Stimulated activated CD8-positive, alpha-beta memory T cell treated with anti-CD3 and anti-CD28 coated beads, Interleukin-4, amount 100 ng/mL, for 24 hours (primary cell): ENCODE data around the gene PUSL1.

Source experiments
- DNase-seq: peaks from one replicate; pipeline ENCODE4 v3.0.0-alpha.2; 2020; ENCODE audit warnings: low read depth

The PUSL1 gene

DNA sequence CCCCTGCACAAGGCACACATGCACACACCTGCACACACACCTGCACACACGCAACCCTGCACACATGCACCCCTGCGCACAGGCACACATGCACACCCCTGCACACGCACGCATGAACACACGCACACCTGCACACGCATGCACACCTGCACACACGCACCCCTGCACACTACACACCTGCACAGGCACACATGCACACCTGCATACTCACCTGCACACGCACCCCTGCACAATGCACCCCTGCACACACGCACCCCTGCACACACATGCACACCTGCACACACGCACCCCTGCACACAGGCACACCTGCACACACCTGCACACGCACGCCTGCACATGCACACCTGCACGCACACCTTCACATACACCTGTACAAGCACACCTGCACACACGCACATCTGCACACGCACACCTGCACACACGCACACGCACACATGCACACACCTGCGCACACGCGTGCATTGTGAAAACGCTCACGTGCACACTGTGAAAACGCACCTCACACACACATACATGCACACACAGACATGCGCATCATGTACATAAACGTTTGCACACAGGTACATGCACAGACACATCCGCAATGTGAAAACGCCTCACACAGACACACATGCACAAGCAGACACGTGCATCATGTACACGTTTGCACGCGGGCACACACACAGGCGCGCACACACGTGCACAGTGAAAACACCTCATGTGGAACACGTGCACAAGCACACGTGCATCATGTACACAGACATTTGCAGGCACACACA, 32.6 kb downstream of the PUSL1 start:
- no peak for DNase-seq

DNA sequence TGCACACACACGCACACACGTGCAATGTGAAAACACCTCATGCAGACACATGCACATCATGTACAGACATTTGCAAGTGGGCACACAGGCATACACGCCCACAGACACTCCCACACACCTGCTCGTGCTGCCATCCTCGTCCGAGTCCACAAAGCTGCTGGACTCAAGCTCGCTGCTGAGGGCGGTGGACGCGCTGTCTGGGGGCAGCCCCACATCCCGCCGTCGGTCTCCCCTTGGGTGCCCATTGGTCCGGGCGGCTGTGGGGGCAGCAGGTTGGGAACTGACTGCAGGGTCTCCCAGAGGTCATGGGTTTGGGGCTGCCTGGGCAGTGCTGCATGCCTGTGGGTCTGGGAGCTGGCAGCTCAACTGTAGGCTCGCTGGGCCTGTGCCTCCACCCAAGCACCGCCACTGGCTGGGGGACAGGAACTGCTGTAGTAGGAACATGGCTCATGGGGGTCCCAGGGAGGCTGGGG, 33.2 kb downstream of the PUSL1 start:
- no peak for DNase-seq

DNA sequence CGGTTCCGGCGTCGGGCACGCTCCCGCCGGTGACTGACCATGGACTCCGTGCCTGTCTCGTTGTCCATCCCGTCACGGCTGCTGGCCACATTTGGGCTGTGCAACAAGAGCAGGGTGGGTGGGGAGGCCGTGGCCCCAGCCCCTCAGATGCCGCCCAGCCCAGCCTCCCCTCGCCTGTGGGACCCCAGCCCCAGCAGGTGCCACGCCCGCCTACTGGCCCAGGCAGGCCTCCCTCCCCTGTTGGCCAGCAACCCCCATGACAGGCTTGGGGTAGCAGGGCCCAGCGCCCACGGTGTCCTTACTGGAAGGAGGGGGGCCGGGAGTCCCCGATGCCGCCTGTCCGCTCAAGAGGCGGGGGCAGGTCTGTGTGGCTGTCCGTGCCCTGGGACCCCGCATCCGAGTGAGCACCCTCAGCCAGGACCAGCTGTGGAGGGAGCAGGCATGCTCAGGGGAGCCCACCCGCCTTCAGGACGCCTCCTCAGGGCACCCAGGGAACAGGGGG, 33.7 kb downstream of the PUSL1 start:
- no peak for DNase-seq

DNA sequence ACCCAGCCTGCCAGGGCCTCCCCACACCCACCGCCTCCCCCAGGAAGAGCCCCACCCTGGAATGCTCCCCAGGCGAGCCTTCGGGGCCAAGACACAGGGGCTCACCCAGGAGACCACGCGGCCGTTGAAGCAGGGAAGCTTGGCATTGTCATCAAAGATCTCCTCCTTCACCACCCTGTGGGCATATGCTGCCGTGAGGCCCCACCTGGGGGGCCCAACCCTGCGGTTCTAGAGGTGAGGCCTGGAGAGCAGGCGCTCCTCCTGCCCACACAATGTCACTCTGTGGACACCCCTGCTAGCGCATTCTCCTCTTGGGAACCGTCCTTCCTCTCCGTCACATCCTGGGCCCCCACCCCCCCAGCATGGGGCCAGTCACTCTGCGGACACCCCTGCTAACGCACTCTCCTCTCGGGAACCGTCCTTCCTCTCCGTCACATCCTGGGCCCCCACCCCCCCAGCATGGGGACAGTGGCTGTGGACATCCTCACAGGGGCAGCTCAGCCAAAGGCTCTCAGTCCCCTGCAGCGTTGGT, 34.3 kb downstream of the PUSL1 start:
- DNase-seq = no peak

DNA sequence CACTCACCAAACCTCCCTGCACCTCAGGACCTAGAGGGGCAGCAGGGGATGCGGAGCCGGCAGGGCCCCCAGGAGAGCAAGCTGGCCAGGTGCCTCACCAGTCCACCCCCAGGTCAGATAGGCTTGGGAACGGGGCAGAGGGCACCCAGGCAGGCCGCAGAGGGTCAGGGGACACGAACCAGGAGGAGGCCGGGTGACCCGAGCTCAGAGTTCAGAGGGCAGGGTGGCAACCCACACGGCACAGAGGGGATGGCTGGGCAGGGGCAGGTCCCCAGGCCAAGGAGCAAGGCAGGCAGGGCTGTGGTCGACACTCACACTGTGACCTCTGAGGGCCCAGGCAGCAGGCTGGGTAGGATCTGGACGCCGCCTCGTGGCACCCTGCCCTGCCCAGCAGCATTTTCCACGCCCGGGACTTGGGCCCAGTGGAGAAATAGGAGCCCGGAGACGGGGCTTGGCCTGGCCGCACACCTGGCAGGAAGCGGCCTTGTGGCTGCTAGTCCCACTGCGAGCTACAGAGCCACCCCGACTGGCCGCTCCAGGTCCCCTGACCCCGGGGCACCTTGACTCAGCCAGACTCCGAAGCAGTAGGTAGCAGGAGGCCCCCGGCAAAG, 35.5 kb downstream of the PUSL1 start:
- DNase-seq = no peak

DNA sequence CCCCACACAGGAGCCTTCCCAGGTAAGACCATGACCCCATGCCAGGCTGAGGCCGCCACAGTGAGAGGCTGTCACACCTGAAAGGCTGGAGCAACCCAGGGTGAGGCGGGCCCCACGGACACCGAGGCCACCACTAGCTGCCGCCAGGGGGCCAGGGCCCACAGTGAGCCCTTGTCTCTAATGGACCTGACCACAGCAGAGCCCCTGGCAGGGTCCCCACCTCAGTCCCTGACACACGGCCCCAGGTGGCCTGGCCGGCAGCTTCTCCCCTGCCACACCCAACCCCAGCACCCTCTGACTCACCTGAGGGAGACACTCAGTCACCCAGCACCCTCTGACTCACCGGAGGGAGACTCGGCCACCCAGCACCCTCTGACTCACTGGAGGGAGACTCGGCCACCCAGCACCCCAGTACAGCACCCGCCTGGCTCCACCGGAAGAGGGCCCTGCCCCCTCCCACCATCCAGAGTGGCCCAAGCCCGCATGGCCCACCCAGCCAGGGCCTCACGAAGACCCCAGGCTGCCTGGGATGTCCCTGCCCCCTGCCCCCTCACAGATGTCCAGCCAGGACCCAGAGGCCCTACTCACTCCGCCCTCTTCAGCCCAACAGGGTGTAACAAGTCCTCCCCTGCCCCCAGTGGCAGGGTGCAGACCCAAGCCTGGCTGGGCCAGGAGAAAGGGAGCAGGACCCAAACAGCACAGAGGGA, 36.4 kb downstream of the PUSL1 start:
- peak; percentile 41 for DNase-seq

DNA sequence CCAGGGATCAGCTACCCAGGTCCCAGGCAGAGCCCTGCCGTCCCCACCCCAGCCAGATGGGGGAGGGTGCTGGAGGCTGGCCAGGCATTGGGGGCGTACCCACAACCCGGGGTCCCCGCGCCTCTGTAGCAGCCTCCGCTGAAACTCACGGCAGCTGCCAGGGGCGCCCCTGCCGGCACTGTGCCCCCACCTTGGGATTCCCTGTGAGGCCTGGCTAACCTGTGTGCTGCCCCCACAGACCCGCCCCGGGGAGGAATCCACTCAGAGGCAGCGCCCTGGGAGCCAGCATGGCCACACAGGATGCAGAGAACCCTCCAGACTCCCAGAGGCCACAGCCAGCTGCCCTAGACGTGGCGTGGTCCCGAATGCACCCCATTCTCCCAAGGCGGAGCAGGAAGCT, 37.0 kb downstream of the PUSL1 start:
- no peak for DNase-seq

DNA sequence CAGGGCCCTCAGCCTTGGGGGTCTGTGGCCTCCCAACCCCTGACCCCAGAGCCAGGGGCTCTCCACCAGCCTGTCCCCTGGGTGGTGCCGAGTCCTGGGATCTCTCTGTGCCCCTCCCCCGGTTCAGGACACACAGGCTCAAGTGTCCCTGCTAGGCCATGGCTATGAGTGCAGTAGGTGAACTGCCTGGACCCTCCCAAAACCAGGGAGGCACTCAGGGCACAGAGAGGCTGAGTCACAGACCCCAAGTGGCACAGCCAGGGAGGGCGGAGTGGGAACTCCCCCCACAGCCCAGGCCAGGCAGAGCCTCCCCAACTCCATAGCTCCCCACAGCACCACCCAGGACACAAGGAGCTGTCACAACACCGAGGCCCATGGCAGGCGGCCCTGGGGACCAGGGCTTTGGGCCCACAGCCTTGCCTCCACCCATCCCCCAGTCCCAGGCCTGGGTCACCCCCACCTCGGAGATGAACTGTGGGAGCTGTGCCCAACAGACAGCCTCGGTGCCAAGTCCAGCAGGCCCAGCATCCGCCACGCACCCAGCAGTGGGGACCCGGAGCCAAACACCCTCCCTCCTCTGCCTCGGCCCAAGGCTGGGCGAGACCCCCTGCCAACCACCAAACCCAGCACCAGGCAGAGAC, 37.6 kb downstream of the PUSL1 start:
- DNase-seq = no peak

DNA sequence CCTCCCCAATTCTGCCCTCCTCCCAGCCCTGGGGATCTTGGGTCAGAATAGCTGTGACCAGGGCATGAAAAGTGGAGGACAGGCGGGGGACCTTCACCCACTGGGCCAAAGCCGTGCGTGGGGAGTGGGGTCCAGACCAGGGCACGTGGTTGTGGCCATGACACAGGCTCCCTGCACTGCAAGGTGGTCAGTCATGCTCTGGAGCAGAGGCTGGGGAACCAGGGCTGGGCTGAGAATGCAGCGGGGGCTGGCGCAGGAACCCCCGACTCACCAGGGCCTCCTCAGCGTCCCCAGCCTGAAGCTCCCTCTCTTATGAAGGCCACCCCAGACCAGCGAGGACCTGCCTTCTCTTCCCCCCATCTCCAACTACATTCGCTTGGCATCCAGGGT, 38.1 kb downstream of the PUSL1 start:
- DNase-seq = no peak

DNA sequence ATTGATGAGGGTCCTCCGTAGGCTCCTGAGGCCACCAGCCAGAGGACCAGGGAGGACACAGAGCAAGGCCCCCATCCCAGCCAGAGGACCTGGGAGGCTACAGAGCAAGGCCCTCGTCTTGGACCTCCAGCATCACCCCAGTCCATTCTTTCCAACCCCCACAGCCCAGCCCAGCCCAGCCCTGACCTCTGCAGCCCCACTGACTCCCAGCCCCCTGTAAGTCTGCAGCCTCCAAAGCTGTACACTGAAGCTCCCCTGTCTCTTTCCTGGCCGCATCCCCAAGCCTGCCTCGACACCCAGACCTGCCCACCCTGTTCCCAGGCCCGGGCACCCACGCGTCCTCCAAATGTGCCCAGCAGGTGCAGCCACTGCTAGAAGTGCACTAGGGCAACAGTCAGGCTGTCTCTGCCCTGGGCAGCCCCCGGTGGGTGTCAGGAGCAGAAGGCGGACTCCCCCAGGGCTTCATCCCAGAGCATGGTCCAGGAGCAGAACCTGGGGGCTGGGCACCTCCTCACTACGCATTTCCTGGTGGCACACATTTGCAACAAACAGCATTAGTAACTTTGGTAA, 38.7 kb downstream of the PUSL1 start:
- no peak for DNase-seq

DNA sequence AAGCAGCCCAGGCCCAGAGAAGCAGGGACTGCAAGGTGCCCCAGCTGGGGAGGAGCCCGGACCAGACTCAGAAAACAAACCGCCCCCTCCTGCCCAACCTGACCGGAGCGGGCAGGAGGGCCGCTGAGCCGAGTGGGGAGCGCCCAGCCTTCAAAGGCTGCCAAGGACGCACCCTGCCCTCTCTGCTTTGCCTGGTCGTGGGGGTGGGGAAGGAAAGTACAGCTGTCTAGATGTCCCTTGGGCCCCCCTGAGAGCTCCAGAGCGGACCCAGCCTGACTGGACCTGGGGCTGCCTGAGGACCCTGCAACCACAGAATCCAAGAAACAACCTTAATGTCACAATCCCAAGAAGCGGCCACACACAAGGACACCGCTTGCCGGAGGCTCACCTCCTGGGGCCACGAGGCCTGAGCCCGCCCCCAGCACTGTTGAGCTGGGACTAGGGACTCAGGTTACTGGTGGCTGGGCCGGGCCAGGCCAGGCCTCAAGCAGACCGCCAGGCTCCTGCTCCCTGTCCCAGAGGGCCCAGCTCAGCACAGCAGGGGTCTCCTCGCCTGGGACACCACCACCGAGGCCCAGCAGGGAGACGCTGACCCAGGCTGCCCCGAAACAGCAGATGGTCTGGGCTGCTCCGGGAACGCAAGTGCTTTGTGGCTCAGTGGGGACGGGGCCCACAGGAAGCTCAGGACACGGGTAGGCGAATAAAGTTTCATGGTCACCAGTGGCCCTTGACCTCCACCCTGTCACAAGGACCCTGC, 39.4 kb downstream of the PUSL1 start:
- DNase-seq = no peak

DNA sequence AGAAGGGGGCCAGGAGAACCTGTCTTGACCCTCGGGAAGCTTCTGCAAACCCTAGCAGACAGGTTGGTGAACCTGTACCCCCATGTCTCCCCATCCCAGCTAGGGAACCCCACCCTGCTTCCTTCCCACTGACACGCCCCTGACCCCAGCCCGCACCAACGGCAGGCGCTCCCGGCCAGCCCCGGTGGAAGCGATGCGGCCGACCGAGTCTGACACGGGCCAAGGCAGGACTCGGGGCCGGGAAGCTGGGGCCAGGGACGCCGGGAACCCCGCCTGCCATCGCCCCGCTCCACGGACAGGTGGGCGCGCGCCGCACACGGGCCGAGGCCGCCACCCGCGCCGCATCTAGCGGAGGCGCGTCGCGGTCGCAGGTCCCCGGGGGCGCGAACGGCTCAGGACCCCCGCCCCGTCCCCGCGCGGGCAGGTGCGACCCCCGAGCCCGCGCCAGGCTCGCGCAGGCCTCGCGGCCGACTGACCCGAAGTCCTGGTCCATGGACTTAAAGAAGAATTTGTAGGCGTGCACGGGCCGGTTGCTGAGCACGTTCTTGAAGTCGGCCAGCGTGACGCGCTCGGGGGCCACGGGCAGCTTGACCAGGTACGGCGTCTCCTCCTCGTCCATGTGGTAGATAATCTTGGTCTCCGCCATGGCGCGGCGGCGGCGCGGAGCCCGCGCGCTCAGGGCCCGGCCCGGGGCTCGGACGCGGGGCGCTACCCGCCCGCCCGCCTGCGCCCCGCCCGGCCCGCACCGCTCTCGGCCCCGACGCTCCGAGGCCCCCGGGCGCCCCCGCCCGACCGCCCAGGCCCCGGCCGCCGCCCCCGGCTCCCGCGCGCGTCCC, 40.2 kb downstream of the PUSL1 start:
- DNase-seq = no peak

DNA sequence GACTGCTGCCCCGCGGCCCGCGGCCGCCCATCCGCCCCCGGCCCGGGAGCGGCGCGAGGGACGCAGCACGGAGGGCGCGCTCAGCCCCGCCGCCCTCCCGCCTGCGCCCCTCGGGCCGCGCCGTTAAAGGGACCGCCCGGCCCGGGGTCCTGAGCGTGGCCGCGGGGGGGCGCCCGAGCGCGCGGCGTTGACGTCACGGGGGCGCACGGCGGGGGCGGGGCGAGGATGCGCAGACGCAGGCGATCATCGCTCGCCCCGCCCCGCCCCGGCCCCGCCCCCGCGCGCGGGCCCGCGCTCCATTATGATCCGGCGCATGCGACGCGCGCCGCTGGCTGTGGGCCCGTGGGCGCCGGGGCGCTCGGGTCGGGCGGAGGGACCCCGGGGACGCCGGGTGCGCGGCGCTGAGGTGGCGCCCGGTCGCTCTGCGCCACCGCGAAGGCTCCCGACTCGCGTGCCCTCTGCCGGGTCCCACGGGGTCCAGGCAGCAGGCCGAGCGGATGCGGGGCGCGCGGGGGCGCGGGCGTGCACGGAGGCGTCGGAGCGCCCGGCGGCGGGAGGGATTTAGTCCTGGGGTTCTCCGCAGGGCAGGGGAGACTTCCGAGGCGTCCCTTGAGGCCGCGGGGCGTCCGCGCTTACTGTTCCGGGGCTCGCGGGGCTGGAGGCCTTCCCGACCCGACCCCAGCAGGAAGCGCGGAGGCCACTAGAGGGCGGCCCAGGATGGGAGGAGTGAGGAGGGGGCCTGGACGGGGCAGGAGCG, 41.0 kb downstream of the PUSL1 start, which contains the start of gene DVL1:
Gene DVL1, minus strand, starts transcription at position 163 of the 757 bp plus-strand sequence. CDS start 353 bp downstream, outside the sequence.
- DNase-seq = peak; percentile 47

DNA sequence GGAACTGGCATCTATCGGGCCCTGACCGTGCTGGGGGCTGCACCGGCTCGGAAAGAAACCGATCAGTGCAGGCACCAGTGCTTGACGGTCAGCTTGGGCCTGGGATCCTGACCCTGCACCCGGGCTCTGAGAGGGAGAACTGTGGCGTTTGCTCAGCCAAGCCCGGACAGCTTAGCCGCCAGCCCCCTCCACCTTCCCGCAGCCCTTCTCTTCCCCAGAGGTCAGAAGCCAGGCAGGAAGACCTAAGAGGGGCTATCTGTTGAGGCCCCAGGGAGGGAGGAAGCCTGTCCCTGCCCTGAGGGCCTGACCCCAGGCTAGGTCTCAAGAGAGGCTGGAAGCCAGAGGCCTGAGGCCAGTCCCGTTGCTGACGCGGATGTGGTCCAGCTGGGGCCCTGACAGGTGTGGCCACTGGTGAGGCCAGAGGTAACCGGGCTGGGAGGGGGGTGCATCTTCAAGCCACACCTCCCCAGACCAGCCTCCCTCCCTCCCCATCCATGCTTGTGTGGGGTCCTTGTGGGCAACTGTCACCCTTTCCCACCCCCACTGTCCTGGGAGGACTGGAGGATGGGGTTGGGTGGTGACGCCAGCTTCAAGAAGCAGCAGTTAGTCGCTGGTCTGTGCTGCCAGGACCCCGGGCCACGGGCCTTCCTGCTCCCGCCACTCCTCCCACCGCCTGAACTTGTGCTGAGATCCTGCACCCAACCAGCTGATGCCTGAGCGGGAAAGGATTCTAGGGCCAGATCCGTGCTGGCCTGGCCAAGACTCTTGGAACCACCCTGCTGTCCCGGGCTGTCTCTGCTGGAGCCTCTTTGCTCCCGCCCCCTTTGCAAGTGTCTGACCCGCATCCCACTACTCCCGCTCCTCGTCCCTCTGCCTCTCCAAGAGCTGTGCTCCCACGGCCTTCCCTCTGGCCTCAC, 43.4 kb downstream of the PUSL1 start:
- DNase-seq = no peak

DNA sequence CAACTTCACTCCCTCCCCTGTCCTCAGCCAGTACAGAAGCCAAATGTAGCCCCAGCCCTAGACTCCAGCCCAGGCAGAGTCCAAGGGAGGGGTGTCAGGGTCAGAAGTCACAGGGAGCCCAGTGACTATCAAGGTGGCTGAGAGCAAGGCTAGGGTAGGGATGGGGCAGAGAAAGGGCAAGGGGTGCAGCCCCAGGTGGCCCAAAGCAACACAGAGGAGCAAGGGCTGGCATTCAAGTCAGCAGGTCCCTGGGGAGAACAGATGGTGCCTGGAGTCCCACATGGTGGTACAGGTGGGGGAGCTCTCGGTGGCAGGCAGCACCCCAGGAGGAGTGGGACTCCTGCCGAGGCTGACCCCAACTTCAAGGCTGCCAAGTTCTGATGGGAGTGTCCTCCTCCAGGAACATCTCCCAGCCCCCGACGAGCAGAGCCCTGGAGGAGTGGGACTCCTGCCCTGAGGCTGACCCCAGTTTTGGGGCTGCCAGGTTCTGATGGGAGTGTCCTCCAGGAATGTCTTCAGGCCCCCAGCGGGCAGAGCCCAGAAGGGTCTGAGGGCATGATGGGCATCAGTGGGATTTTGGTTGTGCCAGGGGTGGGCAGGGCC, 44.5 kb downstream of the PUSL1 start:
- no peak for DNase-seq

DNA sequence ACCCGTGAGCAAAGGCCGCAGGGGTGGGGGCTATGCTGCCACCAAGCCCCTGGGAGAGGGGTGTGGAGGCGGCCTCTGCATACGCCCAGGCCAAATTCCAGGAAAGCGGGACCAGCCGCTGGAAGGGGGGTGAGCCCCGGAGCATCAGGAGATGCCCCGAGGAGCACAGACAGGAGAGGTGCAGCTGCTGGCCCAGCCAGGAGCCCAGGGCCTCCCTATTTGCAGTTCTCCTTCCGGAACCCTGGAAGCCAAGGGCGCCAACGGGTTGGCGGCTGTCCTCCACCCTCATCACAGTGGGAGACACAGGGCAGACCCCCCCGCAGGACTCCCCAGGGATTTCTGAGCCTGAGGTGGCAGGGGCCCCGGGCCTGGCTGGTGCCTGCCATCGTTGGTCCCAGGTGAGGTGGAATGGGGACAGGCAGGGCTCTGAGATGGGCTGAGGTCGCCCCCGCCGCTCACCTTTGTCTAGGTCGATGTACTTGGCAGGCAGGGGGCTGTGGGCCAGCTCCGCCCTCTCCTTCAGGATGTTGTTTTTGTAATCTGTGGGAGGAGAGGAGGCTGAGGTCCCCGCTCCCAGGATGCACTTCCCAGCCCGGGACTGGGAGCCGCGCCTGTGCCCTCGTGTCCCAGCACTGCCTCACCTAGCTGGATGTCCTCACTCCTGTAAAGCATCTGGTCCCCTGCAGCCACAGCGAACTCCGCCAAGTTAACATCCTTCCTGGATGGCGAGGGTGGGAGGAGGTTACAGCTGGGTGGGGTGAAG, 45.2 kb downstream of the PUSL1 start:
- no peak for DNase-seq
